ENCODE data around the gene PCCA. TPM values are rescaled to one million over a fixed set of nuclear protein-coding genes. Genes with fewer than 3 reads are reported as not detected.
"Not testable (repeated sequence)": the region's sequence is repeated elsewhere in the genome, so short reads cannot be mapped to it uniquely, and the experiment has no call there.

Gene PCCA
- polyA plus RNA-seq, 1 experiment = 22.6 TPM

GRCh38 chr13:100521851-100522617 lies 433.1 kb downstream of the PCCA start:
- ChIA-PET POLR2A (no interaction called here), CTCF (no interaction called here)
- no peak overlapping the region for H3K27ac ChIP-seq (ENCODE audit: low read depth, low read length)
- no peaks in the 10 kb centered on the region for H3K27me3 ChIP-seq (ENCODE audit: control insufficient read depth, insufficient read depth, low read length)
- DNase-seq (ENCODE audit: low read depth, low spot score) = no peak
- H3K9me3 ChIP-seq (ENCODE audit: control insufficient read depth, insufficient read depth, low read length) = no peaks in the 10 kb centered on the region; the same call in 1 of the 2 replicates
- no peak overlapping the region for H3K4me3 ChIP-seq (ENCODE audit: low read depth, low read length)
- TF ChIP-seq CTCF (IDR thresholded peaks at IDR 0.05; ENCODE audit: low read depth, low read length) = no peak

- ChIA-PET POLR2A (interaction anchor here (0.7 kb wide), 1 partner anchor 96 kb away, joined by 4 read pairs; no protein-coding TSS in a partner anchor), CTCF (interaction anchor here (0.8 kb wide), 1 partner anchor 20 kb away, joined by 3 read pairs; no protein-coding TSS in a partner anchor)
- Histone ChIP-seq H3K27ac (ENCODE audit: low read depth, low read length) (no peak overlapping the region), H3K27me3 (ENCODE audit: control insufficient read depth, insufficient read depth, low read length) (no peaks in the 10 kb centered on the region), H3K9me3 (ENCODE audit: control insufficient read depth, insufficient read depth, low read length) (no peaks in the 10 kb centered on the region; the same call in 1 of the 2 replicates), H3K4me3 (ENCODE audit: low read depth, low read length) (no peak overlapping the region)
- no peak for DNase-seq (ENCODE audit: low read depth, low spot score)
- TF ChIP-seq CTCF (IDR thresholded peaks at IDR 0.05; ENCODE audit: low read depth, low read length) = no peak
Observed at GRCh38 chr13:100522618-100523309, 433.9 kb downstream of the PCCA start.

GRCh38 chr13:100523411-100523810 lies 434.5 kb downstream of the PCCA start:
- DNase-seq (ENCODE audit: low read depth, low spot score) = no peak
- no peak overlapping the region for H3K27ac ChIP-seq (ENCODE audit: low read depth, low read length)
- no peaks in the 10 kb centered on the region; the same call in 1 of the 2 replicates for H3K9me3 ChIP-seq (ENCODE audit: control insufficient read depth, insufficient read depth, low read length)
- ChIA-PET POLR2A (interaction anchor here (0.7 kb wide), 1 partner anchor 95 kb away, joined by 4 read pairs; no protein-coding TSS in a partner anchor), CTCF (interaction anchor here (0.8 kb wide), 2 partner anchors 8 to 20 kb away, joined by 3 to 7 read pairs; no protein-coding TSS in a partner anchor)
- no peak overlapping the region for H3K4me3 ChIP-seq (ENCODE audit: low read depth, low read length)
- H3K27me3 ChIP-seq (ENCODE audit: control insufficient read depth, insufficient read depth, low read length) = no peaks in the 10 kb centered on the region
- TF ChIP-seq CTCF (IDR thresholded peaks at IDR 0.05; ENCODE audit: low read depth, low read length) = no peak

GRCh38 chr13:100523981-100524386 lies 435.1 kb downstream of the PCCA start:
- no peak overlapping the region for H3K27ac ChIP-seq (ENCODE audit: low read depth, low read length)
- CTCF ChIA-PET = interaction anchor here (0.8 kb wide), 1 partner anchor 9 kb away, joined by 7 read pairs; no protein-coding TSS in a partner anchor
- no peak overlapping the region for H3K4me3 ChIP-seq (ENCODE audit: low read depth, low read length)
- POLR2A ChIA-PET = no interaction called here
- H3K9me3 ChIP-seq (ENCODE audit: control insufficient read depth, insufficient read depth, low read length) = no peaks in the 10 kb centered on the region; the same call in 1 of the 2 replicates
- DNase-seq (ENCODE audit: low read depth, low spot score) = no peak
- H3K27me3 ChIP-seq (ENCODE audit: control insufficient read depth, insufficient read depth, low read length) = no peaks in the 10 kb centered on the region
- no peak for TF ChIP-seq CTCF (IDR thresholded peaks at IDR 0.05; ENCODE audit: low read depth, low read length)

GRCh38 chr13:100524688-100525087 lies 435.8 kb downstream of the PCCA start:
- H3K27ac ChIP-seq (ENCODE audit: low read depth, low read length); H3K4me3 ChIP-seq (ENCODE audit: low read depth, low read length); H3K27me3 ChIP-seq (ENCODE audit: control insufficient read depth, insufficient read depth, low read length); H3K9me3 ChIP-seq (ENCODE audit: control insufficient read depth, insufficient read depth, low read length); POLR2A ChIA-PET; CTCF ChIA-PET; DNase-seq (ENCODE audit: low read depth, low spot score): not testable (repeated sequence)

Data from AG04450 (cell line).